ENCODE measurements around the gene GMDS.

DNA sequence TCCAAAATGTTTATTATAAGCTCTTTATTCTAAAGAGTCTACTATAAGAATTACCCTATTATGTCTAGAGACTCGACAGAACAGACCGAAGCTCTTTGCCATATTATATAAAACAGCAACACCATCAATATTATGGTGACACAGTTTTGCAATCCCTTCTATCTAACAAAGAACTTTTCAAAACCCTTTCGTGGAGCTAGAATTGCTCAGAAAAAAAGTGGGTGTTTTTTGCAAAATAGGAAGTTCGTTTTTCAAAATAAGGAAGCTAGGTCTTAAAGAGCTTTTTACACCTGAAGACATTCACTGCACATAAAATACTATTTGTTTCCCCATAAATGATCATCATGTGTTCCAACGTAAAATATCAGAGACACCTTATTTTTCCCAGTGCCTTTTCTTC lies 395.7 kb downstream of the GMDS start:
- TF ChIP-seq OSR1 (CRISPR knock-in tag; IDR thresholded peaks at IDR 0.05) (no peak), ZFP3 (CRISPR knock-in tag; IDR thresholded peaks at IDR 0.05) (no peak), ZFP30 (CRISPR knock-in tag; IDR thresholded peaks at IDR 0.05) (no peak), TCF4 (CRISPR knock-in tag; IDR thresholded peaks at IDR 0.05; ENCODE audit: borderline replicate concordance) (no peak), RARB (CRISPR knock-in tag; IDR thresholded peaks at IDR 0.05) (no peak), PPARA (CRISPR knock-in tag; IDR thresholded peaks at IDR 0.05; ENCODE audit: borderline replicate concordance) (no peak), ZC3H10 (CRISPR knock-in tag; IDR thresholded peaks at IDR 0.05) (no peak), ESRRG (CRISPR knock-in tag; IDR thresholded peaks at IDR 0.05) (no peak), CSDC2 (CRISPR knock-in tag; IDR thresholded peaks at IDR 0.05) (no peak), ARNTL (CRISPR knock-in tag; IDR thresholded peaks at IDR 0.05; ENCODE audit: borderline replicate concordance, low read depth) (no peak), GLIS3 (CRISPR knock-in tag; IDR thresholded peaks at IDR 0.05) (no peak)
- TF ChIP-seq, protein P1, sequence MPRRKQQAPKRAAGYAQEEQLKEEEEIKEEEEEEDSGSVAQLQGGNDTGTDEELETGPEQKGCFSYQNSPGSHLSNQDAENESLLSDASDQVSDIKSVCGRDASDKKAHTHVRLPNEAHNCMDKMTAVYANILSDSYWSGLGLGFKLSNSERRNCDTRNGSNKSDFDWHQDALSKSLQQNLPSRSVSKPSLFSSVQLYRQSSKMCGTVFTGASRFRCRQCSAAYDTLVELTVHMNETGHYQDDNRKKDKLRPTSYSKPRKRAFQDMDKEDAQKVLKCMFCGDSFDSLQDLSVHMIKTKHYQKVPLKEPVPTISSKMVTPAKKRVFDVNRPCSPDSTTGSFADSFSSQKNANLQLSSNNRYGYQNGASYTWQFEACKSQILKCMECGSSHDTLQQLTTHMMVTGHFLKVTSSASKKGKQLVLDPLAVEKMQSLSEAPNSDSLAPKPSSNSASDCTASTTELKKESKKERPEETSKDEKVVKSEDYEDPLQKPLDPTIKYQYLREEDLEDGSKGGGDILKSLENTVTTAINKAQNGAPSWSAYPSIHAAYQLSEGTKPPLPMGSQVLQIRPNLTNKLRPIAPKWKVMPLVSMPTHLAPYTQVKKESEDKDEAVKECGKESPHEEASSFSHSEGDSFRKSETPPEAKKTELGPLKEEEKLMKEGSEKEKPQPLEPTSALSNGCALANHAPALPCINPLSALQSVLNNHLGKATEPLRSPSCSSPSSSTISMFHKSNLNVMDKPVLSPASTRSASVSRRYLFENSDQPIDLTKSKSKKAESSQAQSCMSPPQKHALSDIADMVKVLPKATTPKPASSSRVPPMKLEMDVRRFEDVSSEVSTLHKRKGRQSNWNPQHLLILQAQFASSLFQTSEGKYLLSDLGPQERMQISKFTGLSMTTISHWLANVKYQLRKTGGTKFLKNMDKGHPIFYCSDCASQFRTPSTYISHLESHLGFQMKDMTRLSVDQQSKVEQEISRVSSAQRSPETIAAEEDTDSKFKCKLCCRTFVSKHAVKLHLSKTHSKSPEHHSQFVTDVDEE (CRISPR knock-in tag; IDR thresholded peaks at IDR 0.05) = no peak
- TF ChIP-seq, protein P2, sequence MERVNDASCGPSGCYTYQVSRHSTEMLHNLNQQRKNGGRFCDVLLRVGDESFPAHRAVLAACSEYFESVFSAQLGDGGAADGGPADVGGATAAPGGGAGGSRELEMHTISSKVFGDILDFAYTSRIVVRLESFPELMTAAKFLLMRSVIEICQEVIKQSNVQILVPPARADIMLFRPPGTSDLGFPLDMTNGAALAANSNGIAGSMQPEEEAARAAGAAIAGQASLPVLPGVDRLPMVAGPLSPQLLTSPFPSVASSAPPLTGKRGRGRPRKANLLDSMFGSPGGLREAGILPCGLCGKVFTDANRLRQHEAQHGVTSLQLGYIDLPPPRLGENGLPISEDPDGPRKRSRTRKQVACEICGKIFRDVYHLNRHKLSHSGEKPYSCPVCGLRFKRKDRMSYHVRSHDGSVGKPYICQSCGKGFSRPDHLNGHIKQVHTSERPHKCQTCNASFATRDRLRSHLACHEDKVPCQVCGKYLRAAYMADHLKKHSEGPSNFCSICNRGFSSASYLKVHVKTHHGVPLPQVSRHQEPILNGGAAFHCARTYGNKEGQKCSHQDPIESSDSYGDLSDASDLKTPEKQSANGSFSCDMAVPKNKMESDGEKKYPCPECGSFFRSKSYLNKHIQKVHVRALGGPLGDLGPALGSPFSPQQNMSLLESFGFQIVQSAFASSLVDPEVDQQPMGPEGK (CRISPR knock-in tag; IDR thresholded peaks at IDR 0.05; ENCODE audit: borderline replicate concordance) = no peak
- TF ChIP-seq, protein P3, sequence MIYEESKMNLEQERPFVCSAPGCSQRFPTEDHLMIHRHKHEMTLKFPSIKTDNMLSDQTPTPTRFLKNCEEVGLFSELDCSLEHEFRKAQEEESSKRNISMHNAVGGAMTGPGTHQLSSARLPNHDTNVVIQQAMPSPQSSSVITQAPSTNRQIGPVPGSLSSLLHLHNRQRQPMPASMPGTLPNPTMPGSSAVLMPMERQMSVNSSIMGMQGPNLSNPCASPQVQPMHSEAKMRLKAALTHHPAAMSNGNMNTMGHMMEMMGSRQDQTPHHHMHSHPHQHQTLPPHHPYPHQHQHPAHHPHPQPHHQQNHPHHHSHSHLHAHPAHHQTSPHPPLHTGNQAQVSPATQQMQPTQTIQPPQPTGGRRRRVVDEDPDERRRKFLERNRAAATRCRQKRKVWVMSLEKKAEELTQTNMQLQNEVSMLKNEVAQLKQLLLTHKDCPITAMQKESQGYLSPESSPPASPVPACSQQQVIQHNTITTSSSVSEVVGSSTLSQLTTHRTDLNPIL (CRISPR knock-in tag; IDR thresholded peaks at IDR 0.05; ENCODE audit: low read depth) = no peak

All from SK-N-SH treated with all-trans-retinoic acid at 6 μM for 48 hours (cell line).